ENCODE measurements around the gene HPX.

- TF ChIP-seq, protein P1, sequence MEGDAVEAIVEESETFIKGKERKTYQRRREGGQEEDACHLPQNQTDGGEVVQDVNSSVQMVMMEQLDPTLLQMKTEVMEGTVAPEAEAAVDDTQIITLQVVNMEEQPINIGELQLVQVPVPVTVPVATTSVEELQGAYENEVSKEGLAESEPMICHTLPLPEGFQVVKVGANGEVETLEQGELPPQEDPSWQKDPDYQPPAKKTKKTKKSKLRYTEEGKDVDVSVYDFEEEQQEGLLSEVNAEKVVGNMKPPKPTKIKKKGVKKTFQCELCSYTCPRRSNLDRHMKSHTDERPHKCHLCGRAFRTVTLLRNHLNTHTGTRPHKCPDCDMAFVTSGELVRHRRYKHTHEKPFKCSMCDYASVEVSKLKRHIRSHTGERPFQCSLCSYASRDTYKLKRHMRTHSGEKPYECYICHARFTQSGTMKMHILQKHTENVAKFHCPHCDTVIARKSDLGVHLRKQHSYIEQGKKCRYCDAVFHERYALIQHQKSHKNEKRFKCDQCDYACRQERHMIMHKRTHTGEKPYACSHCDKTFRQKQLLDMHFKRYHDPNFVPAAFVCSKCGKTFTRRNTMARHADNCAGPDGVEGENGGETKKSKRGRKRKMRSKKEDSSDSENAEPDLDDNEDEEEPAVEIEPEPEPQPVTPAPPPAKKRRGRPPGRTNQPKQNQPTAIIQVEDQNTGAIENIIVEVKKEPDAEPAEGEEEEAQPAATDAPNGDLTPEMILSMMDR (IDR thresholded peaks at IDR 0.05) = no peak
- TF ChIP-seq POLR2A (IDR thresholded peaks at IDR 0.05) = no peak
These were observed 8.9 kb downstream of the HPX start for GRCh38 chr11:6431861-6432260.

All from thyroid gland (tissue), 4 donors.